ENCODE results near the gene ATG4B. TPM values are rescaled to one million over a fixed set of nuclear protein-coding genes. Genes with fewer than 3 reads are reported as not detected.

Gene ATG4B
- total RNA-seq, 1 donor from 2014 or later: 142 TPM

DNA sequence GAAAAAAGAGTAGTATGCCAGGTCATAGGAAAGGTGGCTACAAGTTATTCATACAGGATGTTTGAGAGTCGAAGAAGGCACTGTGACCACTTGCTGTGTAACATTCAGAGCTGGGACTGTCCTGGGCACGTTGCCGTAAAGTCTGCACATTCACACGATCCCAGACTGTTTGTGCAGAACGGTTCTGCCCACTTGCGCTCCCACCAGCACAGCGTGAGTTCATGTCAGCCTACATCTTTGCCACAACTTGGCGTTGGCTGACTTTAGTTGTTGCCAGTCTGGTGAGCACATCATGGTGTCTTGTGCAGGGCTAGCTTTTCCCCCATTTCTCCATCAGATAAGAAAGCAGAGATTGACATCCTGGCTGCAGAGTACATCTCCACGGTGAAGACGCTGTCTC lies 71.4 kb downstream of the ATG4B start:
- no peak overlapping the region for H3K4me3 Mint-ChIP-seq (ENCODE audit: low read depth)
- H3K27me3 Mint-ChIP-seq: no peaks in the 10 kb centered on the region
- TF ChIP-seq, protein P1, sequence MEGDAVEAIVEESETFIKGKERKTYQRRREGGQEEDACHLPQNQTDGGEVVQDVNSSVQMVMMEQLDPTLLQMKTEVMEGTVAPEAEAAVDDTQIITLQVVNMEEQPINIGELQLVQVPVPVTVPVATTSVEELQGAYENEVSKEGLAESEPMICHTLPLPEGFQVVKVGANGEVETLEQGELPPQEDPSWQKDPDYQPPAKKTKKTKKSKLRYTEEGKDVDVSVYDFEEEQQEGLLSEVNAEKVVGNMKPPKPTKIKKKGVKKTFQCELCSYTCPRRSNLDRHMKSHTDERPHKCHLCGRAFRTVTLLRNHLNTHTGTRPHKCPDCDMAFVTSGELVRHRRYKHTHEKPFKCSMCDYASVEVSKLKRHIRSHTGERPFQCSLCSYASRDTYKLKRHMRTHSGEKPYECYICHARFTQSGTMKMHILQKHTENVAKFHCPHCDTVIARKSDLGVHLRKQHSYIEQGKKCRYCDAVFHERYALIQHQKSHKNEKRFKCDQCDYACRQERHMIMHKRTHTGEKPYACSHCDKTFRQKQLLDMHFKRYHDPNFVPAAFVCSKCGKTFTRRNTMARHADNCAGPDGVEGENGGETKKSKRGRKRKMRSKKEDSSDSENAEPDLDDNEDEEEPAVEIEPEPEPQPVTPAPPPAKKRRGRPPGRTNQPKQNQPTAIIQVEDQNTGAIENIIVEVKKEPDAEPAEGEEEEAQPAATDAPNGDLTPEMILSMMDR (IDR thresholded peaks at IDR 0.05; ENCODE audit: unreplicated experiment): no peak
- H3K36me3 Mint-ChIP-seq (ENCODE audit: insufficient read depth): peaks cover 47% of the 10 kb centered on the region
- H3K4me1 Mint-ChIP-seq (ENCODE audit: low read depth): no peaks in the 10 kb centered on the region
- peaks cover 6% of the 10 kb centered on the region for H3K9me3 Mint-ChIP-seq (ENCODE audit: low read depth)
- no peak for DNase-seq (ENCODE audit: low spot score, unreplicated experiment)
- no peak overlapping the region for H3K27ac Mint-ChIP-seq

DNA sequence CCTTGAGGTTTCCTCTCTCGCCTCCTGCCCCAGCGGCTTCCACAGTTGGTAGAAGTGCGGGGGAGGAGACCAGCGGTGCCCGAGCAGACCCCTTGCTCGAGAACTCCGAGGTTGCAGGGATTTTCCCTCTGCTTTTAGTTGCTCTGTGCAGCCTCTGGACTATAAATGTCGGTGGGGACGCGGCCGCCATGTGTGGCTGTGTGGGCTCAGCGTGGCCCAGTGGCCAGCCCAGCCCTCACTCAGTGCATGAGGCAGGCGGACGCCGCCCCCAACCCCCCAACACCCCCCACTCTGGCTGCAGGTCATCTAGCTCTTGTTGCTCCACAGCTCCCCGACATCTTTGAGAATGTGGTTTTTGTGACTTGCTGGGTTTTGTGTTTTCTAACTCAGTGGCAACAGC lies 81.6 kb downstream of the ATG4B start:
- H3K9me3 Mint-ChIP-seq (ENCODE audit: low read depth): peaks cover 3% of the 10 kb centered on the region
- TF ChIP-seq, protein P1 (IDR thresholded peaks at IDR 0.05; ENCODE audit: unreplicated experiment): no peak
- peaks cover 52% of the 10 kb centered on the region for H3K36me3 Mint-ChIP-seq (ENCODE audit: insufficient read depth)
- no peak overlapping the region for H3K4me3 Mint-ChIP-seq (ENCODE audit: low read depth)
- no peak for DNase-seq (ENCODE audit: low spot score, unreplicated experiment)
- H3K27me3 Mint-ChIP-seq: no peaks in the 10 kb centered on the region
- no peak overlapping the region for H3K27ac Mint-ChIP-seq
- no peaks in the 10 kb centered on the region for H3K4me1 Mint-ChIP-seq (ENCODE audit: low read depth)

DNA sequence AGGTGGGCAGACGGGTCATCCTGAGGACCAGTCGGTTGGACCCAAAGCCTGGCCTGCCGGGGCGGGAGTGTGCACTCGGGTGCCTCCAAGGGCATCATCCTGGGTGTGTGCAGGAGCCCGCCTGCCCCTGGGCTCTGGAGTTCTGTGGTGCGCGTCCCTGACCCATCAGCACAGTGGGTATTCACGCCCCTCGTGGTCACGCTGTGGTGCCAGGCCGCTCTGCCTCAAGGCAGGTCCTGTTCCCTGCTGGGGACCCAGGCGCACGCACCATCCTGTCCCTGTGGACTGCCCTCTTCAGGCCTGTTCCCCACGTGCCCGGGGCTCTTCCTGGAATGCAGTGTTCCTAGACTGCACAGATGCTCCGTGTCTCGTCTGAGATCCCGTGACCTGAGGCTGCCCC lies 82.6 kb downstream of the ATG4B start:
- DNase-seq (ENCODE audit: low spot score, unreplicated experiment): no peak
- no peak overlapping the region for H3K4me3 Mint-ChIP-seq (ENCODE audit: low read depth)
- H3K36me3 Mint-ChIP-seq (ENCODE audit: insufficient read depth): peaks cover 49% of the 10 kb centered on the region
- no peaks in the 10 kb centered on the region for H3K4me1 Mint-ChIP-seq (ENCODE audit: low read depth)
- H3K9me3 Mint-ChIP-seq (ENCODE audit: low read depth): peaks cover 3% of the 10 kb centered on the region
- H3K27me3 Mint-ChIP-seq: no peaks in the 10 kb centered on the region
- H3K27ac Mint-ChIP-seq: no peak overlapping the region
- TF ChIP-seq, protein P1 (IDR thresholded peaks at IDR 0.05; ENCODE audit: unreplicated experiment): no peak

DNA sequence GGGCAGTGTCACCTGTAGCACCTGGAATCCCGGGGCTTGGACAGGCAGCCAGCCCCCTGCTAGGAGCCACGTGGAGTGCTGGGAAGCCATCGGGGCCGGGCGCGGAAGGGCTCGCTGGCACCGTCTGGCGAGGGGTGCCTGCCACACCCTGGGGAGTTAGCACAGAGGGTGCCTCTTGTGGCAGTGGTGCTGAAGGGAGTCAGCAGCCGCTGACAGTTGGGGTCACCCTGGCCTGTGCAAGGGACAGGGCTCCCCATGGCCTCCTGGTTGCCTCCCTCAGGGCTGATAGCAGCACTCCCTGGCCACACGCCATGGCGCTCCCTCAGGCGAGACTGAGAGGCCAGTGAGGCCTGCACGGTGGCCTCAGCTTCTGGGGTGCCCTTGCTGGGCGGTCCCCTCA lies 83.1 kb downstream of the ATG4B start:
- DNase-seq (ENCODE audit: low spot score, unreplicated experiment): no peak
- H3K9me3 Mint-ChIP-seq (ENCODE audit: low read depth): peaks cover 3% of the 10 kb centered on the region
- H3K4me3 Mint-ChIP-seq (ENCODE audit: low read depth): no peak overlapping the region
- H3K4me1 Mint-ChIP-seq (ENCODE audit: low read depth): no peaks in the 10 kb centered on the region
- TF ChIP-seq, protein P1 (IDR thresholded peaks at IDR 0.05; ENCODE audit: unreplicated experiment): no peak
- no peaks in the 10 kb centered on the region for H3K27me3 Mint-ChIP-seq
- peaks cover 50% of the 10 kb centered on the region for H3K36me3 Mint-ChIP-seq (ENCODE audit: insufficient read depth)
- no peak overlapping the region for H3K27ac Mint-ChIP-seq

DNA sequence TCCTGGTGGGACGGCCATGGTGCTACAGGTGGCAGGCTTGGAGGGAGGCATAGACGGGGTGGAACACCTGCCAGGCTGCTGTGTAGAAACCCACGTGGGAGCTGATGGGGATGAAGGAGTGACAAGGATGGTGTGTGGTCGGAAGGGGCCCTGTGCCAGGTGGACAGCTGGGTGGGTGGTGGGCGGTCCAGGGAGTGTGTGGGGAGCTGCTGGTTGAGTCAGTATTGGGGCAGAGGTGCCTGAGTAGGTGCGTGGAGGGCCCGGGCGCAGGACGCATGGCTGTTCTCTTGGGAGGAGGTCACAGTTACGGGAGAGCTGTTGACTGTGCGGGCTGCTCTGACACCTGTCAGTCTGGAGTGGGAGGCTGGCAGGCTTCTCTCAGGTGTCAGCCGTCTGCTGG lies 84.4 kb downstream of the ATG4B start:
- TF ChIP-seq, protein P1 (IDR thresholded peaks at IDR 0.05; ENCODE audit: unreplicated experiment): no peak
- peaks cover 3% of the 10 kb centered on the region for H3K9me3 Mint-ChIP-seq (ENCODE audit: low read depth)
- no peaks in the 10 kb centered on the region for H3K4me1 Mint-ChIP-seq (ENCODE audit: low read depth)
- H3K27ac Mint-ChIP-seq: peak overlapping the region; percentile 88
- no peaks in the 10 kb centered on the region for H3K27me3 Mint-ChIP-seq
- peaks cover 50% of the 10 kb centered on the region for H3K36me3 Mint-ChIP-seq (ENCODE audit: insufficient read depth)
- H3K4me3 Mint-ChIP-seq (ENCODE audit: low read depth): no peak overlapping the region
- no peak for DNase-seq (ENCODE audit: low spot score, unreplicated experiment)
